Breast epithelium (tissue), 3 donors: ENCODE measurements around the gene JDP2.
"Not testable (repeated sequence)": the region's sequence is repeated elsewhere in the genome, so short reads cannot be mapped to it uniquely, and the experiment has no call there.

Experiments
- CTCF ChIP-seq, 3 donors: fragments of 450-650 bp; IDR thresholded peaks; one replicate each; pipeline ENCODE4 v1.5.1; 2016 to 2017; ENCODE audit warnings: antibody characterized with exemption in 3 of 3, mild to moderate bottlenecking in 3 of 3, moderate library complexity in 3 of 3
- POLR2A ChIP-seq: fragments of 450-650 bp; IDR thresholded peaks from one replicate; pipeline ENCODE4 v1.6.1; 2016; ENCODE audit warnings: antibody characterized with exemption, mild to moderate bottlenecking, moderate library complexity
- POLR2AphosphoS5 ChIP-seq, 3 donors: sonication (generic); formaldehyde crosslinking; IDR thresholded peaks; one replicate each; pipeline ENCODE4 v1.6.1; 2017; ENCODE audit warnings: antibody characterized with exemption in 3 of 3

- TF ChIP-seq CTCF (IDR thresholded peaks at IDR 0.05); POLR2A; POLR2AphosphoS5 (IDR thresholded peaks at IDR 0.05): not testable (repeated sequence)
Measured at GRCh38 chr14:75474127-75474526, 46.3 kb downstream of the JDP2 start.
